IMR-90 (cell line): ENCODE data around the gene SCD. TPM values are rescaled to one million over a fixed set of nuclear protein-coding genes. Genes with fewer than 3 reads are reported as not detected.

Source experiments
- ATAC-seq: fragments of 200-7000 bp; cut with Tn5 transposase; 2 replicates; pipeline ENCODE4 v1.9.1; 2020; ENCODE audit warnings: low read depth, mild to moderate bottlenecking, moderate library complexity
- BruUV-seq: library from RNA; stranded (reverse); fragments of 400-500 nt; replicated peaks from 2 replicates; lab custom pipeline; 2021; lab: Mats Ljungman, UMichigan
- CTCF ChIA-PET: fragments of 300-600 bp; formaldehyde crosslinking; extraction: SDS; loops from one replicate; lab custom pipeline; 2021; ENCODE audit warnings: antibody characterized with exemption; lab: Yijun Ruan, JAX
- POLR2A ChIA-PET: fragments of 300-600 bp; sonication (Branson Sonifier 250); formaldehyde crosslinking; loops from one replicate; lab custom pipeline; 2022; ENCODE audit warnings: antibody characterized with exemption; ENCODE audit not compliant: unreplicated experiment; lab: Charles Lee
- DNase-seq: peaks from one replicate; pipeline ENCODE4 v3.0.0; 2013
- H2AFZ ChIP-seq: replicated peaks from 2 replicates; pipeline ENCODE3; 2013; ENCODE audit warnings: low read length, mild to moderate bottlenecking; ENCODE audit not compliant: poor library complexity
- H2AK5ac ChIP-seq: 2 replicates; pipeline ENCODE4 v1.6.1; 2013; ENCODE audit warnings: low read depth, low read length, inconsistent platforms
- H2AK9ac ChIP-seq: replicated peaks from 2 replicates; pipeline ENCODE3; 2013; ENCODE audit warnings: mild to moderate bottlenecking, low read depth, low read length, moderate library complexity; ENCODE audit not compliant: poor library complexity
- H2BK120ac ChIP-seq: 2 replicates; pipeline ENCODE4 v1.6.1; 2013; ENCODE audit warnings: low read depth, low read length, inconsistent platforms
- H2BK15ac ChIP-seq: 3 replicates; pipeline ENCODE4 v1.6.1; 2013; ENCODE audit warnings: low read depth, low read length, inconsistent platforms
- H2BK20ac ChIP-seq: 2 replicates; pipeline ENCODE4 v1.6.1; 2013; ENCODE audit warnings: low read depth, mild to moderate bottlenecking, inconsistent platforms, low read length, moderate library complexity
- H2BK5ac ChIP-seq: 2 replicates; pipeline ENCODE4 v1.6.1; 2013; ENCODE audit warnings: mild to moderate bottlenecking, low read depth, low read length, inconsistent platforms; ENCODE audit not compliant: poor library complexity, severe bottlenecking
- H3K14ac ChIP-seq: replicated peaks from 2 replicates; pipeline ENCODE4 v1.6.1; 2013; ENCODE audit warnings: low read depth, low read length, inconsistent platforms
- H3K18ac ChIP-seq: 2 replicates; pipeline ENCODE4 v1.6.1; 2013; ENCODE audit warnings: low read depth, low read length, control low read depth
- H3K23ac ChIP-seq: 2 replicates; pipeline ENCODE4 v1.6.1; 2013; ENCODE audit warnings: low read depth, low read length, inconsistent platforms
- H3K27ac ChIP-seq: 2 replicates; pipeline ENCODE4 v1.5.1; 2013; ENCODE audit warnings: mild to moderate bottlenecking, control low read depth, low read length; ENCODE audit not compliant: insufficient read depth
- H3K27me3 ChIP-seq: 2 replicates; pipeline ENCODE4 v1.6.1; 2013; ENCODE audit warnings: low read length; ENCODE audit not compliant: control insufficient read depth, insufficient read depth
- H3K36me3 ChIP-seq: 2 replicates; pipeline ENCODE4 v1.6.1; 2013; ENCODE audit warnings: low read length, mixed read lengths; ENCODE audit not compliant: control insufficient read depth, insufficient read depth
- H3K4ac ChIP-seq: 2 replicates; pipeline ENCODE4 v1.6.1; 2013; ENCODE audit warnings: low read depth, low read length, inconsistent platforms
- H3K4me1 ChIP-seq: 2 replicates; pipeline ENCODE4 v1.6.1; 2013; ENCODE audit warnings: low read length, mixed read lengths; ENCODE audit not compliant: control insufficient read depth, insufficient read depth
- H3K4me2 ChIP-seq: 2 replicates; pipeline ENCODE4 v1.6.1; 2013; ENCODE audit warnings: low read depth, mild to moderate bottlenecking, control low read depth, low read length, moderate library complexity
- H3K4me3 ChIP-seq: 2 replicates; pipeline ENCODE4 v1.5.1; 2013; ENCODE audit warnings: low read depth, mild to moderate bottlenecking, control low read depth, low read length, moderate library complexity; ENCODE audit not compliant: insufficient read depth
- H3K56ac ChIP-seq: 2 replicates; pipeline ENCODE4 v1.6.1; 2013; ENCODE audit warnings: low read length, inconsistent platforms; ENCODE audit not compliant: insufficient read depth; ENCODE audit errors: extremely low read depth
- H3K79me1 ChIP-seq, 2 experiments: 2 replicates each; pipeline ENCODE4 v1.6.1; 2013; ENCODE audit warnings: low read length in 2 of 2, inconsistent platforms in 1 of 2, low read depth in 1 of 2
- H3K9ac ChIP-seq: 2 replicates; pipeline ENCODE4 v1.6.1; 2013; ENCODE audit warnings: low read depth, low read length, control low read depth
- H3K9me1 ChIP-seq: 2 replicates; pipeline ENCODE4 v1.6.1; 2013; ENCODE audit warnings: low read length, inconsistent platforms; ENCODE audit not compliant: insufficient read depth
- H3K9me3 ChIP-seq: 2 replicates; pipeline ENCODE4 v1.6.1; 2013; ENCODE audit warnings: low read length; ENCODE audit not compliant: control insufficient read depth, insufficient read depth
- H4K20me1 ChIP-seq: 2 replicates; pipeline ENCODE4 v1.6.1; 2013; ENCODE audit warnings: low read length, inconsistent platforms; ENCODE audit not compliant: insufficient read depth
- H4K5ac ChIP-seq: 2 replicates; pipeline ENCODE4 v1.6.1; 2013; ENCODE audit warnings: mild to moderate bottlenecking, low read depth, low read length, control low read depth
- H4K8ac ChIP-seq, 2 experiments: 2 replicates each; pipeline ENCODE4 v1.6.1; 2013; ENCODE audit warnings: low read depth in 2 of 2, low read length in 2 of 2, control low read depth in 1 of 2, inconsistent platforms in 1 of 2
- H4K91ac ChIP-seq: 2 replicates; pipeline ENCODE4 v1.6.1; 2013; ENCODE audit warnings: low read depth, low read length, inconsistent platforms; ENCODE audit not compliant: insufficient read depth
- BHLHE40 ChIP-seq: fragments of 150-350 bp; IDR thresholded peaks from 2 replicates; pipeline ENCODE4 v1.6.1; 2016; ENCODE audit warnings: mild to moderate bottlenecking, low read depth, low read length
- CHD1 ChIP-seq: IDR thresholded peaks from 2 replicates; pipeline ENCODE4 v1.6.1; 2012; ENCODE audit warnings: low read depth, low read length, improper control_type of control experiment
- ELK1 ChIP-seq: fragments of 150-350 bp; IDR thresholded peaks from 2 replicates; pipeline ENCODE4 v1.6.1; 2016; ENCODE audit warnings: low read depth, mild to moderate bottlenecking, low read length, moderate library complexity, borderline replicate concordance
- FOS ChIP-seq: fragments of 150-350 bp; IDR thresholded peaks from 2 replicates; pipeline ENCODE4 v1.6.1; 2016; ENCODE audit warnings: low read depth, low read length
- MAFK ChIP-seq: IDR thresholded peaks from 2 replicates; pipeline ENCODE4 v1.6.1; 2012; ENCODE audit warnings: low read depth, low read length, improper control_type of control experiment
- MAZ ChIP-seq: IDR thresholded peaks from 2 replicates; pipeline ENCODE4 v1.6.1; 2012; ENCODE audit warnings: low read depth, mild to moderate bottlenecking, low read length, improper control_type of control experiment, moderate library complexity, borderline replicate concordance
- MXI1 ChIP-seq: IDR thresholded peaks from 2 replicates; pipeline ENCODE4 v1.6.1; 2012; ENCODE audit warnings: low read depth, mild to moderate bottlenecking, low read length, moderate library complexity, borderline replicate concordance
- POLR2A ChIP-seq: IDR thresholded peaks from 2 replicates; pipeline ENCODE4 v1.6.1; 2012; ENCODE audit warnings: mild to moderate bottlenecking, low read depth, low read length
- RFX5 ChIP-seq: IDR thresholded peaks from 2 replicates; pipeline ENCODE4 v1.8.0; 2012; ENCODE audit warnings: low read depth, mild to moderate bottlenecking, low read length, moderate library complexity
- SMC3 ChIP-seq: fragments of 150-350 bp; IDR thresholded peaks from 2 replicates; pipeline ENCODE4 v1.6.1; 2016; ENCODE audit warnings: low read depth, mild to moderate bottlenecking, antibody characterized with exemption, low read length, moderate library complexity
- USF2 ChIP-seq: fragments of 150-350 bp; IDR thresholded peaks from 2 replicates; pipeline ENCODE4 v1.6.1; 2017; ENCODE audit warnings: mild to moderate bottlenecking, antibody characterized with exemption, low read length, low read depth
- WGBS, 2 experiments: methylation state at CpG; one replicate each; pipeline versions ENCODE4 v1.1.5 to v1.1.7; 2013; ENCODE audit warnings: missing lambda C conversion rate in 2 of 2; ENCODE audit not compliant: insufficient read length in 1 of 2; ENCODE audit errors: extremely low coverage in 2 of 2; 5-methylcytosine and 5-hydroxymethylcytosine counted together
- dilution Hi-C: fragments of 300-500 bp; cut with HindIII; formaldehyde crosslinking; loops from one replicate; pipeline ENCODE4 v1.14.3; 2018; ENCODE audit warnings: low sequenced_read_pairs; ENCODE audit not compliant: unreplicated experiment
- in situ Hi-C: fragments of 300-500 bp; cut with MboI; formaldehyde crosslinking; loops from 3 replicates; pipeline ENCODE4 v1.14.3; 2019; ENCODE audit warnings: low sequenced_read_pairs, inconsistent platforms, mixed read lengths
- intact Hi-C: fragments of 100-400 bp; cut with micrococcal nuclease; formaldehyde crosslinking; loops from 2 replicates; pipeline ENCODE4 v1.10.0; 2022
- polyA plus RNA-seq, 3 experiments: library from polyadenylated mRNA; depleted of rRNA; stranded (reverse); fragments of >200 nt; gene quantifications; 2 replicates each; pipeline ENCODE4 v1.2.3, GENCODE V29; 2012; ENCODE audit warnings: low replicate concordance in 1 of 3
- total RNA-seq: library from RNA; depleted of rRNA; stranded (reverse); fragments of >200 nt; gene quantifications from 2 replicates; pipeline ENCODE4 v1.2.3, GENCODE V29; 2012
- TF ChIP-seq, protein P1 (sequence below): conservative IDR thresholded peaks from 2 replicates; pipeline ENCODE4 v1.5.1; 2012; ENCODE audit warnings: mild to moderate bottlenecking, low read depth, low read length, improper control_type of control experiment

The SCD gene
- total and polyA plus RNA-seq, 2 of the 4 experiments (the other 2 are of a cell fraction): 50.7 to 65.1 TPM

DNA sequence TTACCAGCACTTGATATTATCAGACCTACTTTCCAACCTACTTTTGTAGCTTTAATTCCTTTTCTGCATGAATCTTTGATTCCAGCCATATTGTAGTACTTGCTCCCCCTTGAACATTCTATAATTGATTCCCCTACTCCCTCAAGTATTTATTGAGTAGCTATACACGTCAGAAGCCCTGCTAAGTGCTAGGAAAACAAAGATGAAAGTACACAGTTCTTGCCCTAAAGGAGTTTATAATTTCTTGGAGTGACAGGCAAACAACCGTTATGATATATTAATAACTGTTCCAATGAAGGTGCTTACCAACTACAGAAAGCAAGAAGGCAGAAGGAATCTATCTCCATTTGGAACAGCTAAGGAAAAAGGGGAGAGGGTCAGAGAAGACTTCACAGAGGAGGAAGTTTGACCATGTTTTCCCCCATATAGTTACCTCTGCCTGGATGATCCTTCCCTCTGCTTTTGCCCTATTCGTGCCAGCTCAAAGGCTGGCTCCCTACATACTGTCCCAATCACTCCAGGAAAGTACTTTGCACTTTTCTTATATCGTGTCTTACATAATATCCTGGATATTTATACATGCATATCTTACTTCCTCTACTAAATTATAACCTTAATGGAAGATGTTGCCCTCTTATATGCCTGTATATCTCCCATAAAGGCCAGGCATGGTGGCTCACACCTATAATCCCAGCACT is 54.7 kb downstream of the SCD start:
- intact Hi-C loops (no loop called here), in situ Hi-C loops (no loop called here), dilution Hi-C loops (no loop called here)
- no peak overlapping the region for H3K23ac ChIP-seq
- H2AFZ ChIP-seq: no peak overlapping the region
- H2BK20ac ChIP-seq: no peak overlapping the region
- H3K4me2 ChIP-seq: no peak overlapping the region
- H3K9ac ChIP-seq: no peak overlapping the region
- no peaks in the 10 kb centered on the region for H3K9me1 ChIP-seq
- CTCF ChIA-PET: no interaction called here
- TF ChIP-seq MAFK (no peak), POLR2A (no peak), MXI1 (no peak), ELK1 (no peak), SMC3 (no peak), CHD1 (no peak), FOS (no peak), BHLHE40 (no peak), MAZ (no peak), RFX5 (no peak), USF2 (no peak)
- TF ChIP-seq, protein P1, sequence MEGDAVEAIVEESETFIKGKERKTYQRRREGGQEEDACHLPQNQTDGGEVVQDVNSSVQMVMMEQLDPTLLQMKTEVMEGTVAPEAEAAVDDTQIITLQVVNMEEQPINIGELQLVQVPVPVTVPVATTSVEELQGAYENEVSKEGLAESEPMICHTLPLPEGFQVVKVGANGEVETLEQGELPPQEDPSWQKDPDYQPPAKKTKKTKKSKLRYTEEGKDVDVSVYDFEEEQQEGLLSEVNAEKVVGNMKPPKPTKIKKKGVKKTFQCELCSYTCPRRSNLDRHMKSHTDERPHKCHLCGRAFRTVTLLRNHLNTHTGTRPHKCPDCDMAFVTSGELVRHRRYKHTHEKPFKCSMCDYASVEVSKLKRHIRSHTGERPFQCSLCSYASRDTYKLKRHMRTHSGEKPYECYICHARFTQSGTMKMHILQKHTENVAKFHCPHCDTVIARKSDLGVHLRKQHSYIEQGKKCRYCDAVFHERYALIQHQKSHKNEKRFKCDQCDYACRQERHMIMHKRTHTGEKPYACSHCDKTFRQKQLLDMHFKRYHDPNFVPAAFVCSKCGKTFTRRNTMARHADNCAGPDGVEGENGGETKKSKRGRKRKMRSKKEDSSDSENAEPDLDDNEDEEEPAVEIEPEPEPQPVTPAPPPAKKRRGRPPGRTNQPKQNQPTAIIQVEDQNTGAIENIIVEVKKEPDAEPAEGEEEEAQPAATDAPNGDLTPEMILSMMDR: no peak
- no peaks in the 10 kb centered on the region for H4K20me1 ChIP-seq
- no peak overlapping the region for H3K18ac ChIP-seq
- no peak overlapping the region for H4K91ac ChIP-seq
- no peak overlapping the region for H4K5ac ChIP-seq
- peaks cover 2% of the 10 kb centered on the region for H3K27me3 ChIP-seq
- no peaks in the 10 kb centered on the region for H3K9me3 ChIP-seq
- H3K56ac ChIP-seq: no peak overlapping the region
- DNase-seq (no peak), ATAC-seq (no peak)
- no peak overlapping the region for H3K27ac ChIP-seq
- BruUV-seq: no TSS peak
- no peak overlapping the region for H3K4me3 ChIP-seq
- H2BK120ac ChIP-seq: no peak overlapping the region
- H2BK15ac ChIP-seq: no peak overlapping the region
- H2AK9ac ChIP-seq: no peak overlapping the region
- H3K36me3 ChIP-seq: no peaks in the 10 kb centered on the region
- H3K4me1 ChIP-seq: no peaks in the 10 kb centered on the region
- no peak overlapping the region for H4K8ac ChIP-seq
- no peak overlapping the region for H3K14ac ChIP-seq
- no peak overlapping the region for H2BK5ac ChIP-seq
- no peak overlapping the region for H2AK5ac ChIP-seq
- POLR2A ChIA-PET: no interaction called here
- no peak overlapping the region for H3K4ac ChIP-seq
- no peaks in the 10 kb centered on the region for H3K79me1 ChIP-seq
- WGBS, 2 experiments: no CpG with 5 or more reads among the region's 4 CpGs
